Left ventricle myocardium inferior (tissue), 1 donor: ENCODE measurements around the gene MPC1L. TPM values are rescaled to one million over a fixed set of nuclear protein-coding genes. Genes with fewer than 3 reads are reported as not detected.
A peak's percentile ranks its signal among the peaks of the same experiment; 100 is the strongest.

Source experiments
- DNase-seq: peaks from one replicate; pipeline ENCODE4 v3.0.0-alpha.2; 2020
- H3K27ac ChIP-seq: fragments of 200-600 bp; replicated peaks from 2 replicates; pipeline ENCODE4 v1.8.0; 2021
- H3K27me3 ChIP-seq: fragments of 200-600 bp; 2 replicates; pipeline ENCODE4 v1.8.0; 2021; ENCODE audit warnings: low read depth
- H3K36me3 ChIP-seq: fragments of 200-600 bp; 2 replicates; pipeline ENCODE4 v1.8.0; 2021
- H3K4me1 ChIP-seq: fragments of 200-600 bp; 2 replicates; pipeline ENCODE4 v1.8.0; 2021
- H3K4me3 ChIP-seq: fragments of 200-600 bp; 2 replicates; pipeline ENCODE4 v1.8.0; 2021; ENCODE audit warnings: mild to moderate bottlenecking, moderate library complexity
- H3K9me3 ChIP-seq: fragments of 200-600 bp; replicated peaks from 2 replicates; pipeline ENCODE4 v1.8.0; 2021
- CTCF ChIP-seq: fragments of 200-600 bp; IDR thresholded peaks from 2 replicates; pipeline ENCODE4 v1.8.0; 2021; ENCODE audit warnings: antibody characterized with exemption, mild to moderate bottlenecking, borderline replicate concordance
- intact Hi-C: fragments of 100-400 bp; cut with micrococcal nuclease; formaldehyde crosslinking; loops from one replicate; pipeline ENCODE4 v1.11.0; 2022
- total RNA-seq: library from RNA; stranded (reverse); fragmentation: NEBNext Ultra II Directional; extraction: Animal tissue kit (Norgen Biotek cat#: 25700); gene quantifications from one replicate; pipeline ENCODE4 v1.2.1, GENCODE V29; 2021
- donor health status: DM: no; HTN: yes; CAD: no; lungs with severe emphysema.

The MPC1L gene
- total RNA-seq, 1 donor from 2014 or later: not detected

DNA sequence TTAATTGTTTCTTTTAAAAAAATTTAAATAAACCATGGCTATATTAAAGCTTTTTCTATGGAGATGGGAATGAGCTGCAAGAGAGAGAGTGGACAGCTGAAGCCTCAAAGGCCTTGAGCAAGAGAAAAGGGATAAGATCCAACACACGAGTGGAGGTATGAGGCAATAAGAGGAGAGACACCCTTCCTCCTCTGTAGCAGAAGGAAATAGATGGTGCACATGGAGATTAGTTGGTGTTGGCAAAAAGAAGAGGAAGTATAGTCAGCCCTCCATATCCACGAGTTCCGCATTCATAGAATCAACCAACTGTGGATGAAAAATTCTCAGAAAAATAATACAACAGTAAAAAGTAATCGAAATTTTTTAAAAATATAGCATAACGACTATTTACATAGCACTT lies 20.9 kb downstream of the MPC1L start:
- intact Hi-C loops: no loop called here
- DNase-seq: no peak
- Histone ChIP-seq H3K4me3 (peak overlapping the region; percentile 58), H3K27ac (peak overlapping the region; percentile 75), H3K4me1 (peaks cover 46% of the 10 kb centered on the region), H3K36me3 (peaks cover 6% of the 10 kb centered on the region), H3K9me3 (no peaks in the 10 kb centered on the region), H3K27me3 (no peaks in the 10 kb centered on the region)
- TF ChIP-seq CTCF: no peak

- intact Hi-C loops: no loop called here
- TF ChIP-seq CTCF: no peak
- peaks cover 3% of the 10 kb centered on the region for H3K36me3 ChIP-seq
- peak overlapping the region; percentile 75 for H3K27ac ChIP-seq
- peaks cover 46% of the 10 kb centered on the region for H3K4me1 ChIP-seq
- peak; percentile 25 for DNase-seq
- H3K9me3 ChIP-seq: no peaks in the 10 kb centered on the region
- peak overlapping the region; percentile 58 for H3K4me3 ChIP-seq
- no peaks in the 10 kb centered on the region for H3K27me3 ChIP-seq
Observed at GRCh38 chrX:40644821-40645358, 21.7 kb downstream of the MPC1L start.

- peak; percentile 30 for DNase-seq
- intact Hi-C loops: no loop called here
- no peak for TF ChIP-seq CTCF
- Histone ChIP-seq H3K9me3 (no peaks in the 10 kb centered on the region), H3K4me1 (peaks cover 42% of the 10 kb centered on the region), H3K36me3 (no peaks in the 10 kb centered on the region), H3K27me3 (no peaks in the 10 kb centered on the region), H3K4me3 (peak overlapping the region; percentile 86), H3K27ac (peak overlapping the region; percentile 87)
Observed at GRCh38 chrX:40646489-40647306, 23.5 kb downstream of the MPC1L start.

DNA sequence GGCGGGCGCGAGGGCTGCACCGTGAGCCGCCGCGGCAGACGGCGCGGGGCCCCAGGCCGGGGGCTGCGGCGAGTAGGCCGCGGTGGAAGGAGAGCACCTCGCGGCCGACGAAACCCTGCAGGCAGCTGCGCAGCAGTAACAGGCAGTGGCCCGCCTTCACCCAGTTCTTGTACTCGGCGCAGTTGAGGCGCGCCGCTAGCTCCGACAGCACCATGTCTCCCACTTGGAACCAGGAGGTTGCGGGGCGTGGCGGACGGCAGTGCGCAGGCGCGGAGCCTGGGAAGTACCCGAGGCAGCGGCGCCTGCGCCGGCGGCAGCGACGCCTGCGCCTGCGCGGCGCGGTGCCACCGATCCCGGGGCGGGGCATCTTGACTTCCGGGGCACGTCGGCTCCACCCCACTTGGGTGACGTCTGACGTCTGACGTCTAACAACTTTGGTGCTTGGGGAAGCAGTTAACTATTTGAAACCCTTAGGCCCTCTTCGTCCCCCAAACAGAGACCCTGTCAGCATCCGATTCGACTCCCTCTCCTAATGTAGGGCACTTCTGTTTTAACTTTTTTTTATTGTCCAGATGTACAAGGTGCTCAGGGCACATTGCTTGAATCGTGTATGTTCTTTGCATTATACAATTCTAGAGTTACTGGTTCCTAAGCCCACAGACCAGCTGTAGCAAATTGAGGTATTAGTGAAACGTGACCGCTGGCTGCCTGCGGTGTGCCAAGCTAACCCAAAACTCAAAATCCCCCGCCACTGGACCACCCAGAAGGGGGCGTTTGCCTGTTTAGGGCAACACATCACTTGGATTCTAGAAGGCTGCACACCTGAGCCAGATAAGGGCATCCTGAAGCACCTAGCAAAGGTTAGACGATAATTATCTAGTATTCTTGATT lies 24.3 kb downstream of the MPC1L start, which contains the start of gene CXorf38:
CXorf38 (minus strand) TSS at position 255 of the 891 bp plus-strand sequence; CDS start at position 214, 41 bp downstream.
- Histone ChIP-seq H3K36me3 (no peaks in the 10 kb centered on the region), H3K27me3 (no peaks in the 10 kb centered on the region), H3K27ac (peak within 1 kb of the TSS; percentile 87), H3K9me3 (no peaks in the 10 kb centered on the region), H3K4me1 (peaks cover 36% of the 10 kb centered on the region), H3K4me3 (peak within 1 kb of the TSS; percentile 86)
- intact Hi-C loops: no loop called here
- peak; percentile 90 for DNase-seq
- TF ChIP-seq CTCF: no peak

- Histone ChIP-seq H3K9me3 (no peaks in the 10 kb centered on the region), H3K27me3 (no peaks in the 10 kb centered on the region), H3K4me1 (peaks cover 15% of the 10 kb centered on the region), H3K4me3 (no peak overlapping the region), H3K27ac (no peak overlapping the region), H3K36me3 (no peaks in the 10 kb centered on the region)
- intact Hi-C loops: loop anchor here (10.0 kb wide), 2 partner anchors 107 to 143 kb away; no protein-coding TSS in a partner anchor
- peak; percentile 71 for TF ChIP-seq CTCF
- DNase-seq: peak; percentile 18
Observed at GRCh38 chrX:40651620-40652223, 28.5 kb downstream of the MPC1L start.
